NCI-H226 (cell line): Measurements from ENCODE around the gene PNPLA3.
"Not testable (repeated sequence)": the region's sequence is repeated elsewhere in the genome, so short reads cannot be mapped to it uniquely, and the experiment has no call there.

Experiments used
- DNase-seq: peaks from one replicate; pipeline ENCODE4 v3.0.0-alpha.2; 2015

The PNPLA3 gene

DNA sequence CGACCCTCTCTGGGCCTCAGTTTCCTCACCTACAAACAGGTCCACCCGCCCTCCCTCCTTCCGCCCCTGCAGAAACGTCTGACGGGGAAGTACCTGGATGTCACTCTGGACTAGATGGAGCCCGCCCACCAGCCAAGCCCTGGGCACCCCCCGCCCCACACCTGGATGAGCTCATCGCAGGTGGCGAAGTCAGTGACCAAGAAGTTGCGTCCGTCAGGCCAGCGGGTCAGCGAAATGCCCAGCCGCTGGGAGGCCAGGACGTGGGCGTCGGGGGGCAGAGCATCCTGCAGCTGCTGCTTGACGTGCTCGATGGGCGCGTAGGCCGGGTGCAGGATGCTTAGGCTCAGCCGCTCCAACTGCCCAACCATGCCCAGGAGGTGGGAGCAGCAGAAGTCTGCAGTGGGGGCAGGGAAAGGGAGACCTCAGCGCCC is 32.7 kb upstream of the PNPLA3 start:
- DNase-seq, result no peak

DNA sequence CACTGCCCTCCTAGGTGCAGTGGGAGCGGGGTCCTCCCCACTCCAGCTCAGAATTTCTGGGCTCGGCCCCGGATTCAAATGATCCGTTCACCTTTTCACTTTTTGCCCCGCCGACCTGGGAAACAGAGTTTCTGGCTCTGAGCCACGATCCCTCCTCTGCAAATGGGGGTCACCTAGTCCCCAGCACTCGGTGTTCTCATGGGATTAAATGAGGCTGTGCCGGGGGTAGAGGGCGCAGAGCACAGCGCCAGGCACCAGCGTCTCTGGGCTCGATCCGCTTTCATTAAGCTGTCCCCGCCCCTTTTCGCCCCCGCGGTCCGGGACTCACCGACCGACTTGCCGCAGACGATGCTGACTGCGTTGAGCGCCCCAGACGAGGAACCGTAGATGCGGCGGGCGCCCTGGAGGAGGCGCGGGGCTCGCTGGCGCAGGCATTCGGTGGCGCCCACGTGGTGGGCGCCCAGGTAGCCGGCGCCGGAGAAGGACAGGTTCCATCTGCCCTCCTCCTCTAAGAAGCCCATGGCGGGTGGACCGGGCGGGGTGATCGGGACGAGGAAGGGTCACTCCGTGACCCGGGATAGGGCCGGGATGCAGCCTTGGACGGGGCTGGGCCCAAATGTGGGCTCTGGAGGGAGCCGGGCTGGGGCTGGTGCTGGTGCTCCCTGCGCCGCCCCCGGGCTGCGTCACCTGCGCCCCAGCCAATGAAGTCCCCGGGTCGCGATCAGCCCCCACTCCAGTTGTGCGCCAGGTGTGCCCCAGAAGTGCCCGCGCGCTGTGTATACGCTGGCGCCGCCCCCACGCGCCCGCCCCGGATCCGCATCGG is 32.0 kb upstream of the PNPLA3 start, which contains the start of gene PNPLA5:
PNPLA5 (minus strand) TSS at position 654 of the 823 bp plus-strand sequence; CDS start at position 521, 133 bp downstream.
- no peak for DNase-seq

DNA sequence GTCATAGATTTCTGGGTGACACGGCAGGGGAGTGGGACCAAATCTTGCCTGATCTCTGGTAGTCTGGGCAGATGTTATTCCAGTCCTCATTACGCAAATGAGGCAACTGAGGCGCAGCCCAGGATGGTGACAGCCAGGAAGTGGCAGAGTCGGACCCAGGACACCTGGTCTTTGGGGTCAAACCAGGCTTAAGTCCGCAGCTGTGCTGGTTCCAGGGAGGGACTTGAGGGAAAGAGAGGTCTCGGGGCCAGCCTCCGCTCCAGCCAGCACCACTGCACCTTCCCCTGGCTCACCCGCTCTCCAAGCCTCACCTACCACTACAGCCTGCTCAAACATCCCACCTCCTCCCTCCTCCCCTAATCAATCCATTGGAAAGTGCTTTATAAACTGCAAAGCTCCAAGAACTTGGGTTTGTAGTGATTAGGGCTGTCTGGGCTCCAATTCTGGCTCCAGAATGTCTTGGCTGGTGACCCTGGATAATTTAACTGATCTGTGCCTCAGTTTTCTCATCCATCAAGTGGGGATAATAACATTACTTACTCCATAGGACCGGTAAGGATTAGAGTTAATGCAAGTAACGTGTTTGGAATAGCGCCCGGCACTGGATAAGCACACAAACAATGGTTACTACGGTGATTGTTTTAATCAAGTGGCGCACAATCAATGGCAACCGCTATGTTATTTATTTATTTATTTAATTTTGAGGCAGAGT is 31.3 kb upstream of the PNPLA3 start:
- DNase-seq, result no peak

DNA sequence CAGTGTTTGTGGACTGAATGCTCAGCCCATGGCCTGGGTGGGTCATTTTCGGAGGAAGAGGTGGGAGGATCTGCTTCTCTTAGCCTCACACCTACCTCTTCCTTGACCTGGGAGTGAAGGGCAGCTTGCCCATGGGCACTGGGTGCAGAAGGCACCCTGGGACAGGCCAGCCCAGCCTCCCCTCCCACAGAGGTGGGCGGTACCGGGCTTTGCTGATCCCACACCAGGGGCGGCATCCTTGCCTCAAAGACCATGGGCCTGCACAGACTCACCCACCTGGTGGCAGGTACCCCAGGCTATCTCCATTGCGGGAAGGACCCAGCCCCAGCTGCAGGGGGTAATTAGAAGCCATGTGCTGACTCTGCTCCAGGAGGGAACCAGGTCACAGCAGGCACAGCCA is 30.3 kb upstream of the PNPLA3 start:
- DNase-seq, result no peak

DNA sequence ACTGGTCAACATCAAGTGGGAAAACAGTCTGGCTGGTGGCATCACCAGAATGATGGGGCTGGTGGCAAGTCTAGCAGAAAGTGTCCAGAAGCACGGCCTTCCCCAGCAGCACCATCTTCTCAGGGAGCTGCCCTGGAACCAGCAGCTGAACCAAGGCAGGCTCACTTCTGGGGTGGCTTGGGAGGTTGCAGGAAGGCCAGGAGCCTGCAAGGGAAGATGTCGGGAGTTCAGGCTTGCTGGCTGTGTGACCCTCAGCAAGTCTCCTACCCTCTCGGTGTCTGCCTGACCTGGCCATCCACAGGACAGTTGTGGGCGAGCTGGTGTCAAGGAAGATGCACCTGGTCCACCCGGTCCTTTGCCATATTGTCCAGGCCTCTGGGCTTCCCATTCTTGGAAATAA is 29.5 kb upstream of the PNPLA3 start:
- DNase-seq, result no peak

DNA sequence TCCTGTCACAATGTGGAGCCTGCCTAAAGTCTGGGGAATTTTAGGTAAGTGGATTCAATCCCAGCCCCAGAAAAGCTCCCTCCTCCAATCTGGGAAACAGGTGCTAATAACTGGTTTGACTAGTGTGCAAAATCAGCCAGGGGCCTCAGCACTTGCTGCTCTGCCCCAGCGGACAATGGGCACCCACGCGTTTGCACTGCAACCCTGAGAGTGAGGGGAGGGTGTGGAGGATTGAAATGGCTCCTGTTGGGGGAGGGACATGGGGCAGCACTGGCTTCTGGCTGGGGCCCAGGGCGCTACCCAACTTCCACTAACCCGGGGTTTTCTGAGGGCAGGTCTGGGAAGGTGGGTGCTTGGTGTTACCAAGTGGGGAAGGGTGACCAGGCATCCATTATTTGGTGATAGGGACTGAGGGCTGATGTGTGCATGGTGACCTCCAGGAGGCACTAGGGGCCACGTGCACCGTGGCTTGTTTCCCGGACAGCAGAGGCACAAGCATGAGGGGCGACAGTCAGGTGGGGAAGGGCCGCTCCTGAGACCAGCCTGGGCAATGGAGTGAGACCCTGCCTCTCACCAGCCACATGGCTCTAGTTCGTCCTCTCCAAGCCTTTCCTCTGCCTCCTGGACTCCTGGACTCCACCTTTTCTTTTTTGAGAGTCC is 27.5 kb upstream of the PNPLA3 start:
- DNase-seq, result no peak

DNA sequence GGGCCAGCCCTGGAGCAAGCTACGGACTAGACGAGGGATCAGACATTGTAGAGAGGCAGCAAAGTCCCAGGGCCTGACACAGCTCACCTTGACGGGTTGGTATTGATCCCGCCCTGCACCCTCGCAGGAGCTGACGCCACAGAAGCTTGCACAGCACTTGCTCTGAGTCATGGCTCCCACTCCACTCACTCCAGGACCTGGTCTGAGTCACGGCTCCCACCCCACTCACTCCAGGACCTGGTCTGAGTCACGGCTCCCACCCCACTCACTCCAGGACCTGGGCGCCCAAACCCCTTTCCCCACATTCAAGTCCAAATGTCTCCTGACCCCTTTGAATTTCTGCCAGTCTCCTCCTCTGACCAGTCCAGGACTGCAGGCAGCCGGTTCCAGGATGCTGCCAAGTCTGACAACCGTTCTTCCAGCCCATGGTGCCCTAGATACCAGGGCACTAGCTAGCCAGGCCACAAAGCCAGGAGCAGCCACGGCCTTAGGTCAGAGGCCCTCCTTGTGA is 25.8 kb upstream of the PNPLA3 start:
- peak; percentile 25 for DNase-seq

DNA sequence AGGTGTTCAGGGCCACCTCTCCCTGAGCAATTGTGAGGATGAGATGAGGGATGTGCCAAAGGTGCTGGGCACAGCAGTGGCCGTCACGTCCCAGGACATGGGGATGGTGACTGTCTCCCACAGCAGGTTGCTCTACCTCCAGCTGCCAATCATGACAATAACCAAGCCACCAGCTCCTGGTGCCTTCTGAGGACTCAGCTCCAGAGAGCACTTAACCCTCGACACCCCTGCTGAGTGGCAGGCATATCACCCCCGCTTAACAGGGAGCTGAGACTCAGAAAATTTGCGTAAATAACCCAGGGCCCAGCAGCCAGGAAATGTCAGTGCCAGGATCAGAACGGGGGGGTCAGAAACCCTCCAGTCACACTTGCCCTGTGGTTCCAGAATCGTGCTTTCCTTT is 23.4 kb upstream of the PNPLA3 start:
- DNase-seq, result no peak

DNA sequence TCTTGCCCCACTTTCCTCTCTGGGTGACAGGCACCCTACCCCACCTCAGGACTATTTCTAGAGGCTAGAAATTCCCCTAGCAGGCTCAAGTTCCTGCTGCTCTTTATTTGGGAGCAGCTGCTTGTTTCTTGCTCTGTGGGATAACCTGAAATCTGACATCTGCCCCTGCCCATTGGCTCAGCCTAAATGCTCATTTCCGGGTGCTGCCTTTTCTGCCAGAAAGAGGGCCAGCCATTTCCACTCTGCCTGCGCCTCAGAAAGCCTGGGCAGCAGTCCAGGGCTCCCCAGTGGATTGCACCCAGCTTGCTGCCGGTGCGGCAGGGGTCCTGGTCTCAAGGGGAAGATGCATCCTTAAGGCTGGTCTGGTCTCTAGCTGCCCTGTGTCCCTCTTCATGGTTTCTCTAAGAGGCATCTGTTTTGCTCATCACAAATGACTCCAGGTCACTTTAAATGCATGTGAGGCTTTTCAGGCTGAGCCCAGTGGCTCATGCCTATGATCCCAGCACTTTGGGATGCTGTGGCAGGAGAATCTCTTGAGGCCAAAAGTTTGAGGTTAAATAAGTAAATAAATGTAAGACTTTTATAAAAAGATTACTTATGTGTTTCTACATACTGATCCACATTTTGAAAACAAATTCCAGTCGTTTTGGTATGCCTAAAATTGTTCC is 21.5 kb upstream of the PNPLA3 start:
- DNase-seq, result peak; percentile 57

DNA sequence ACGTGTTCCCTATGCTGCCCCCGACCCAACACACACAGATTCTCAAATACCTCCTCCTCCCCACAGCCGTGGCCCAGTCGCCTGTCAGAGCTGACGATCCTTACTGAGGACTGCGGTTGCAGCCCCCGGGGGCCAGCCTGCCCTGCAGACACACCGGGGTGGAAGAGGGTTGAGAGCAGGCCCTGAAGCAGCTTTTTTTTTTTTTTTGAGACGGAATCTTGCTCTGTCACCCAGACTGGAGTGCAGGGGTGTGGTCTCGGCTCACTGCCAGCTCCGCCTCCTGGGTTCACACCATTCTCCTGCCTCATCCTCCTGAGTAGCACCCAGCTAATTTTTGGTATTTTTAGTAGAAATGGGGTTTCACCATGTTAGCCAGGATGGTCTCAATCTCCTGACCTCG is 20.6 kb upstream of the PNPLA3 start:
- DNase-seq, result not testable (repeated sequence)

DNA sequence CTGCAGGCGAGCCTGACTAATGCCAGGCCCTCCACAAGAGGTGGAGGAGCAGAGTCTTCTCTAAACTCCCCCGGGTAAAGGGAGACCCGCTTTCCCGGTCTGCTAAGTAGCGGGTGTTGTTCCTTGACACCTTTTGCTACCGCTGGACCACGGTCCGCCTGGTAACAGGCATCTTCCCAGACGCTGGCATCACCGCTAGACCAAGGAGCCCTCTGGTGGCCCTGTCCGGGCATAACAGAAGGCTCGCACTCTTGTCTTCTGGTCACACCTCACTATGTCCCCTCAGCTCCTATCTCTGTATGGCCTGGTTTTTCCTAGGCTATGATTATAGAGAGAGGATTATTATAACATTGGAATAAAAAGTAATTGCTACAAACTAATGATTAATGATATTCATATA is 19.2 kb upstream of the PNPLA3 start:
- not testable (repeated sequence) for DNase-seq

DNA sequence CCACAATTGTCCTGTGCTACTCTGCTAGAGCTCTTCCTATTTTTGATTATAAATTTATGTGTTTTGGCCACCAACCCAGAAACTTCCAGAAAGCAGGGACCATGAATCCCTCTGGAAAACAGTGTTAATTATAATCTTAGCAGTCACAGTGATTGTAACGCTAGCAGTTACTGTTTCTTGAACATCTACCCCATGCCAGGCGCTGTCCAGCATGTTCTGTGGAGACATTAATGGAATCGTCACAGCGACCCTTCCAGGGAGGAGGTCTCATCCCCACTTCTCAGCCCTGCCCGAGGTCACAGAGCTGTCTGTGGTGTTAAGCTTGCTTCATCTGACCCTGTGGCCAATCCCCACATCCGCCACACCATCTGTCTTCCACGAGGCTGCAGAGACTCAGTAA is 17.9 kb upstream of the PNPLA3 start:
- no peak for DNase-seq

DNA sequence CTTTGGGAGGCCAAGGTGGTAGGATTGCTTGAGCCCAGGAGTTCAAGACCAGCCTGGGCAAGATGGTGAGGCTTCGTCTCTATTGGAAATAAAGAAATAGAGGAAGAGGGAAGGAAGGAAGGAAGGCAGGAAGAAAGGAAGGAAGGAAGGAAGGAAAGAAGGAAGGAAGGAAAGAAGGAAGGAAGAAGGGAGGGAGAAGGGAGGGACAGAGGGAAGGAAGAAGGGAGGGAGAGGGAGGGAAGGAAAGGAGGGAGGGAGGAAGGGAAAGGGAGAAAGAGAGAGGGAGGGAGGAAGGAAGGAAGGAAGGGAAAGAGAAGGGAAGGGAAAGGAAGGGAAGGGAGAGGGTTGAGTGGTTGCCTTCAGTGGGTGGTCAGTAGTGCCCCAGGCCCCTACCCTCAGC is 13.9 kb upstream of the PNPLA3 start:
- DNase-seq, result no peak

DNA sequence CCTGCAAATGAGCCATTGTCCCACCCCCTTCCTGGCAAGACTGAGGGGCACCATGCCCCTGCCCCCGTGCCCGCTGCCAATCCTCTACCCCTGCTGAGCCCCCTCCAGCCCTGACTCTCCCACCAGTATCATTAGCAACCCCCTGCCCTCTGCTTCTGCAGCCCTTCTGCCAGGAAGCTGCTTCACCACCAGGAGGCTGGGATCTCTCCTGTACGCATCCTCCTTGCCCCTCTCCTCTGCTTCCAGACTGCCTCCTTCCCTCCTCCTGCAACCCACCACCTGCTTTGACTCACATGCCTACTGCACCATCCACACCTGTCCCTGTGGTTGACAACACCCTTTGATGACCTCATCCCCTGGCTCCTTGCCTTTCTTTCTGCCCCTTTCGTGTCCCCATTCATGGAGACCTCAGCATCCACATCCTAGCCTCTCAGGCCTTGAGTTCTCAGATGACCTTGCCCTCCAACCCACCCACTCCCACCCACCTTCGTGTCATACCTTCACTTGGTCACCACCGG is 13.4 kb upstream of the PNPLA3 start:
- DNase-seq, result no peak

DNA sequence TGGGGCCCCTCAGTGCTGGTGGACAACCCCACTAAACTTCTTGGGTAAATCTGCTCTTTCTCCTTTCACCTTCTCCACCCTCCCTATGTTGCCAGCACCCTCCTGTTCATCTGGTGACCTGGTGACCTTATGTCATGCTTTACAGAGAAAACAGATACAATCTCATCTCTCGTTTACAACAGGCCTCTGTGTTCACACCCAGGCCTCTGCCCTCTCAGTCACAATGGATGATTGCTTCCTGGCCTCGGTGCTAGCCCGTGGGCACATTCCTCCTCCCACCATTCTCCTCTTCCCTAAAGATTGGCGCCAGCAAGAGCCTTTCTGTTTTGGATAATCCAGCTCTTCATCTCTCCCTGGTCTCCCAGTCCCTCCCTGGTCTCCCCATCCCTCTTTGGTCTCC is 12.3 kb upstream of the PNPLA3 start:
- no peak for DNase-seq

DNA sequence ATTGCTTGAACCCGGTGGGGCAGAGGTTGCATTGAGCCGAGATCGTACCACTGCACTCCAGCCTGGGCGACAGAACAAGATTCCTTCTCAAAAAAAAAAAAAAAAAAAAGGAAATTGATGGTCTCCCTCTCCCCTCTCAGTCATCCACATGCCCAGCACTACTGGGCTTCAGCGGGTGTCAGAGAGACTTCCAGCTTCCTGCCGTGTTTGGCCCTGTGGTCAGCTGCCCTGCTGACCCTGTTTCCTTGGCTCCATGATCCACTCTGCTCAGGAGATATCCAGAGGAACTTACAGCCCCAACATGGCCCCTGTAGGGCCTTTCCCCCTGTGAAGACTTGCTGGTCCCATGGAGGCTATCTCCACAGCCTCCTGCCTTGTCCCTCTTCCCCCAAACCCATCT is 6.1 kb upstream of the PNPLA3 start:
- DNase-seq, result no peak

DNA sequence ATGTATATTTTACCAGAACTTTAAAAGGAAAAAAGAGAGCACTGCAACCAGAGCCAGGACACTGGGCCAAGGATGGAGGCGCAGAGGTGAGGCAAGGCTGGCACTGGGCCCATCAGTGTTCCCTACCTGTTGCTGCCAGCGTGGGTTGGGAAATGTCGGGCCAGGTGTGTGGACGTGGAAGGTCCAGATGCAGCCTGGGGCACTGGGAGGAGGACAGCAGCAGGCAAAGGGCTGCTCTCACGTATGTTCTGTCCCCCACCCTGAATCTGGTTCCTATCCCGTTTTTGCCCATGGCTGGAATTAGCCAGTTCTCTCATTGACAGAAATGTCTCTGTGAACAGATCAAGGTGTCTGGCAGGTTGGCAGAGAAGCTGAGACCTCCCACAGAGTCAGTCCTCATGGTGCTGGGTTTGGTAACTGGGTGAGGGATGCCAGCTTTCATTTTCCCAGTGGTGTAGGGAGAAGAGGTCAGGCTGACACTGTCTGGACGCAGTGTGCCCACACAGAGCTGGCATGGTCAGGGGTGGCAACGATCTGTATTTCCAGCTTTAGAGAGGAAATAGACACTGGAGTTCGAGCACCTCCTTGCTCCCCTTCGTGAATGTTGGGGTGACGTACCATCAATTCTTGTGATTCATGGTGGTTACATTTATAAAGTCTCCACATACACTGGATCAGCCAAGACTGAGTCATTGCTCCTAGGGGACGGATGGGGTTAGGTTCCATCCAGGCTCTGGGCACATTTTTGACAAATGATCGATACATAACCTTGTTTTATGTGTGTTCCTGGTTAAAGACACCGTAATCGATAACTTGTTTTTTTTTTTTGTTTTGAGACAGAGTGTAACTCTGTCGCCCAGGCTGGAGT is 4.3 kb upstream of the PNPLA3 start:
- no peak for DNase-seq

DNA sequence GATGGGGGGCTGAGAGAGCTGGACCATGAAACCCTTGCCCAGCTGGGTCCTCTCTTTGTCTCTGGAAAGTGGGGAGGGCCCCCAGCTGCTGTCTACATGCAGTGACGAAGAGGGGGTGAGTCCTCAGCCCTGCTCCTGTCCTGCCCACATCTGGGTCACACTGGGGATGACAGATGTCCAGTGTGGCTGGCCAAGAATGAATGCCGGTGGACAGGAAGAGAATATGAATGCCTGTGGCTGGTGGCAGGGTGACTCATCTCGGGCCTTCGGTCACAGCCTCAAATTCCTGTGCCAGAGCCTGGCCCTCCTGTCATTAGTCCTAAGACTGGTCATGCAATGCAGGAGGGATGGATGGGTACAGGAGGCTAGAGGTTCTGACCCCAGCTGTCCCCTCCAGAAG is 2.2 kb upstream of the PNPLA3 start:
- no peak for DNase-seq

DNA sequence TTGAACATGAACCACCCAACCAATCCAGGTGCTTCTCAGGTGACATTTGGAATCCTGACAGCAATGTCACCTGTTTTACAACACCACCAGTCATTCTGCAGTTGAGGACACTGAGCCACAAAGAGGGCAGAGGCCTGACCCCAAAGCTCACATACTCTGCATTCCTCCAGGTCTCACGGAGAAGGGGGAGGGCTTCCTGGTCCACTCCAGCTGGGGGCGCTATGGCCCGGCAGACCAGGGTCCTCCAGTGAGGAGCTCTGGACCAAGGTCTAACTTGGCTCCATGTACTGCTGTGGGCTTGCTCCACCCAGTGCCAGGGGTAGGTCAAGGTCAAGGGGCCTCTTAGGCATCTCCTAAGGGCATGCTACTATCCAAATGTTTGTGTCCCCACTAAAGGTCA is 1.5 kb upstream of the PNPLA3 start:
- DNase-seq, result no peak

DNA sequence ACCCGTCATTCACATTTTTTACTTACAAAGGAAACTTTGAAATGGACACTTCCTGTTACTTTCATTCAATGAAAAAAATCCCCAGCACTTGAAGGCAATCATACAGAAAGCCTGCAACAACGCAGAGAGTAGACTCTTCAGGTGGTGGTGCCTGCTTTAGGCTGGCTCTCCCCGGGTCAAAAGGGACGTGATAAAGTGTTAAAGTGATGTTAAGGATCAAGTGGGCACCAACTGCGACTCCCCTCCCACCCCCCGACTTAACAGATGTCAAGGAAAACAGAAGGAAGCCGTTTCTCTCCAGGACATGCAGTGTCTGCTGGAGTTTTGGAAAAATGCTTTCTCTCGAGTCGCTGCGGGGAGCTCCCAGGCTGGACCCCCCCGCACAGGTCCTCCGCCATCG is 414 bp upstream of the PNPLA3 start:
- peak; percentile 14 for DNase-seq

DNA sequence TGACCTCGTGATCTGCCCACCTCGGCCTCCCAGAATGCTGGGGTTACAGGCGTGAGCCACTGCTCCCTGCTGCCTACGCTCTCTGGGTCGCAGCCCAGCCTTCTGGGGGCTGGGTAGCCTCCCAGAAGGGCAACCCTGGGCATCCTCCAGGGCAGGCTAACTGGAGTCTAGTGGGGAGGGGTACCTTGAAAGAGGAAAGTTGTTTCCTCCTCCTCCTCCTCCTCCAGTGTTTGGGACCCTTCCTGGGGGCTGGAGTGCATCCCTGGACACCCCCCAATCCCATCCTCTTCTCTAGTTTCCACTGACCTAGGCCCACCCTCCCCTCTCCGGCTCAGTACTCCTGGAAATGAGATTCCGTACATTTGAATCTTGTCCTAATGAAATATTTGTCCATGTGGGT is 1.3 kb downstream of the PNPLA3 start:
- DNase-seq, result no peak
